Kidney epithelial cell (primary cell): ENCODE data around the gene GNAZ. TPM values are rescaled to one million over a fixed set of nuclear protein-coding genes. Genes with fewer than 3 reads are reported as not detected.

Experiments
- DNase-seq: peaks from one replicate; pipeline ENCODE4 v3.0.0-alpha.2; 2010; ENCODE audit warnings: low read depth
- H3K27me3 ChIP-seq: 2 replicates; pipeline ENCODE4 v1.6.0; 2011; ENCODE audit warnings: low read length; ENCODE audit not compliant: control insufficient read depth, insufficient read depth
- H3K36me3 ChIP-seq: 2 replicates; pipeline ENCODE4 v1.5.1; 2011; ENCODE audit warnings: low read length; ENCODE audit not compliant: control insufficient read depth, insufficient read depth
- H3K4me3 ChIP-seq: 2 replicates; pipeline ENCODE4 v1.5.1; 2011; ENCODE audit warnings: low read depth, mild to moderate bottlenecking, control low read depth, low read length
- total RNA-seq: library from RNA; depleted of rRNA; stranded (reverse); fragments of >200 nt; gene quantifications from 2 replicates; pipeline ENCODE4 v1.2.3, GENCODE V29; 2015
- TF ChIP-seq, protein P1 (sequence below): IDR thresholded peaks from 2 replicates; pipeline ENCODE4 v1.5.1; 2011; ENCODE audit warnings: mild to moderate bottlenecking, moderate library complexity, low read length, control low read depth, inconsistent platforms; ENCODE audit not compliant: insufficient read depth, poor library complexity, severe bottlenecking

Gene GNAZ
- total RNA-seq, 1 donor from 2014 or later: 9.2 TPM

DNA sequence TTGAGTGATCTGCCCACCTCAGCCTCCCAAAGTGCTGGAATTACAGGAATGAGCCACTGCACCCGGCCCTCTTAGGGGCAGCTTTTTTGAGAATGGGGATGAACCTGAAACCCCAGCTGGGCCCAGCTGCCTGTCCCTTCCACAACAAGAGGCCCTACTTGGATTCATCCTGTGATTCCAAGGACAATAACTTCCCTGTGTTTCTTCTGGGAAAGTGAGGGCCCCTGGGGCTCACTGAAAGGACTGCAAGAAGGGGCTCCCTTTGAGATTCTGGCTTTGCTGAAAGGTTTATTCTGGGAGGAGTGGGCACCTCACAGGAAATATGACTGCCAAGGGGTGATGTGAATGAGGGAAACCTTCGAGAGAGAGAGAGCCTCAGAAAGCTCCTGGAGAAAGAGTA, 12.3 kb upstream of the GNAZ start:
- TF ChIP-seq, protein P1, sequence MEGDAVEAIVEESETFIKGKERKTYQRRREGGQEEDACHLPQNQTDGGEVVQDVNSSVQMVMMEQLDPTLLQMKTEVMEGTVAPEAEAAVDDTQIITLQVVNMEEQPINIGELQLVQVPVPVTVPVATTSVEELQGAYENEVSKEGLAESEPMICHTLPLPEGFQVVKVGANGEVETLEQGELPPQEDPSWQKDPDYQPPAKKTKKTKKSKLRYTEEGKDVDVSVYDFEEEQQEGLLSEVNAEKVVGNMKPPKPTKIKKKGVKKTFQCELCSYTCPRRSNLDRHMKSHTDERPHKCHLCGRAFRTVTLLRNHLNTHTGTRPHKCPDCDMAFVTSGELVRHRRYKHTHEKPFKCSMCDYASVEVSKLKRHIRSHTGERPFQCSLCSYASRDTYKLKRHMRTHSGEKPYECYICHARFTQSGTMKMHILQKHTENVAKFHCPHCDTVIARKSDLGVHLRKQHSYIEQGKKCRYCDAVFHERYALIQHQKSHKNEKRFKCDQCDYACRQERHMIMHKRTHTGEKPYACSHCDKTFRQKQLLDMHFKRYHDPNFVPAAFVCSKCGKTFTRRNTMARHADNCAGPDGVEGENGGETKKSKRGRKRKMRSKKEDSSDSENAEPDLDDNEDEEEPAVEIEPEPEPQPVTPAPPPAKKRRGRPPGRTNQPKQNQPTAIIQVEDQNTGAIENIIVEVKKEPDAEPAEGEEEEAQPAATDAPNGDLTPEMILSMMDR: no peak
- Histone ChIP-seq H3K36me3 (no peaks in the 10 kb centered on the region), H3K4me3 (no peak overlapping the region), H3K27me3 (no peaks in the 10 kb centered on the region)
- no peak for DNase-seq

GRCh38 chr22:23058481-23059283, 11.6 kb upstream of the GNAZ start:
- Histone ChIP-seq H3K36me3 (no peaks in the 10 kb centered on the region), H3K27me3 (no peaks in the 10 kb centered on the region), H3K4me3 (no peak overlapping the region)
- TF ChIP-seq, protein P1: no peak
- DNase-seq: no peak

- no peak for DNase-seq
- Histone ChIP-seq H3K36me3 (no peaks in the 10 kb centered on the region), H3K27me3 (no peaks in the 10 kb centered on the region), H3K4me3 (no peak overlapping the region)
- TF ChIP-seq, protein P1: no peak
Observed at GRCh38 chr22:23059284-23059948, 10.9 kb upstream of the GNAZ start.

DNA sequence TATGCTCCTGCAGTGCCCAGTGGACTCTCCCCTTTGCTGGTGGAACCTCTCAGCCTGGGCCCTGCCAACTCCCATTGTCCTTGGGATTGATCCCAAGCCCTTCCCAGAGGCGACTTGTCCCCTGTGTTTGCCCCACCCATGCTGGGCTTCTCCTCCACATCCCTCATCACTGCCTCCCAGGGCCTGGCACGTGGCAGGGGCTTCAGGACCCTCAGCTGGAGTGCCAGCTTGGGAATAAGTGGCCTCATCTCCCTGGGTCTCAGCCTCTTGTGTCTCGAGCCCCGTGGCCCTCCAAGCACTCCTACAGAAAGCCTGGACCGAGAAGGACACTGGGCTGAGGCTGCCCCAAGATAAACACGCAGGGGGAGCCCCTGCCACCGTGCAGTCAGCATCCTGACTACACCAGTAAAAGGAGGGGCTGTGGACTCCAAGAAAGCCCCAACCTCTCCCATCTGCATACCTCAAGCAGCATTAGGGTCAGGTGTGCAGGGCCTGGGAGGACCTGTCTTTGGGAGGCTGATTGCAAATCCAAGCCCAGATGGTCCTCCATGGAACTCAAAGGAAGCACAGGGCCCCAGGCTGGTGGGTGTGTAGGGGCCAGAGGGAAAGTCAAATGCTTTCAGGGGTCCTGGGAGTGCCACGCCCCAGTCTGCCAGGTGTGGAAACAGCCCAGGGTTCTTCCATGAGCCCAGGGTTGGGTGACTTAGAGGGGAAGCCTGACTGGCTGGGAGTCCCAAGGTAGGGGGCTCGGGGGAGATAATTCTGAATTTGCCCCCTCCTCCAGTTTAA, 9.5 kb upstream of the GNAZ start:
- TF ChIP-seq, protein P1: no peak
- no peak for DNase-seq
- H3K4me3 ChIP-seq: no peak overlapping the region
- no peaks in the 10 kb centered on the region for H3K36me3 ChIP-seq
- H3K27me3 ChIP-seq: no peaks in the 10 kb centered on the region

GRCh38 chr22:23061471-23062280, 8.6 kb upstream of the GNAZ start:
- TF ChIP-seq, protein P1: no peak
- Histone ChIP-seq H3K4me3 (no peak overlapping the region), H3K27me3 (no peaks in the 10 kb centered on the region), H3K36me3 (no peaks in the 10 kb centered on the region)
- DNase-seq: no peak
